GM12878 (cell line): Measurements from ENCODE around the gene IGFALS. TPM values are rescaled to one million over a fixed set of nuclear protein-coding genes. Genes with fewer than 3 reads are reported as not detected.
A peak's percentile ranks its signal among the peaks of the same experiment; 100 is the strongest.

Source experiments
- CREM ChIP-seq: IDR thresholded peaks from 2 replicates; pipeline ENCODE4 v1.6.1; 2014; ENCODE audit warnings: antibody characterized with exemption, low read depth
- EED ChIP-seq: sonication (generic); IDR thresholded peaks from 2 replicates; pipeline ENCODE4 v1.6.1; 2016; ENCODE audit warnings: antibody characterized with exemption, low read depth
- EP300 ChIP-seq, 2 experiments: fragments of 150-350 bp in 1 of 2; IDR thresholded peaks; 2 replicates each; pipeline ENCODE4 v1.6.1; 2011 to 2012; ENCODE audit warnings: low read depth in 2 of 2, low read length in 2 of 2, borderline replicate concordance in 1 of 2, improper control_type of control experiment in 1 of 2, inconsistent platforms in 1 of 2; ENCODE audit not compliant: control insufficient read depth in 1 of 2
- EZH2 ChIP-seq: IDR thresholded peaks from 2 replicates; pipeline ENCODE4 v1.6.1; 2012; ENCODE audit warnings: low read depth, mild to moderate bottlenecking, control low read depth, inconsistent platforms, low read length, borderline replicate concordance; ENCODE audit not compliant: control insufficient read depth
- IRF4 ChIP-seq: IDR thresholded peaks from 2 replicates; pipeline ENCODE4 v1.6.1; 2011; ENCODE audit warnings: low read depth, low read length
- PAX5 ChIP-seq: IDR thresholded peaks from 2 replicates; pipeline ENCODE4 v1.6.1; 2011; ENCODE audit warnings: low read depth, low read length, borderline replicate concordance
- POLR2A ChIP-seq: IDR thresholded peaks from 2 replicates; pipeline ENCODE4 v1.6.1; 2011; ENCODE audit warnings: low read depth, mild to moderate bottlenecking, low read length
- RB1 ChIP-seq: fragments of 450-650 bp; formaldehyde crosslinking; IDR thresholded peaks from 2 replicates; pipeline ENCODE4 v1.6.1; 2017; ENCODE audit warnings: mild to moderate bottlenecking, borderline replicate concordance
- RELB ChIP-seq: fragments of 450-650 bp; IDR thresholded peaks from 2 replicates; pipeline ENCODE4 v1.6.1; 2017; ENCODE audit warnings: low read depth, mild to moderate bottlenecking, moderate library complexity
- TBL1XR1 ChIP-seq: IDR thresholded peaks from 2 replicates; pipeline ENCODE4 v1.6.1; 2012; ENCODE audit warnings: low read depth, low read length, improper control_type of control experiment
- YY1 ChIP-seq: IDR thresholded peaks from 2 replicates; pipeline ENCODE4 v1.6.1; 2011; ENCODE audit warnings: low read depth, mild to moderate bottlenecking, low read length
- ZNF24 ChIP-seq: fragments of 450-650 bp; IDR thresholded peaks from 2 replicates; pipeline ENCODE4 v1.6.1; 2017; ENCODE audit warnings: antibody characterized with exemption, mild to moderate bottlenecking
- ZNF687 ChIP-seq: fragments of 450-650 bp; IDR thresholded peaks from 2 replicates; pipeline ENCODE4 v1.6.1; 2017; ENCODE audit warnings: mild to moderate bottlenecking, moderate library complexity
- polyA plus RNA-seq, 11 experiments: library from polyadenylated mRNA; depleted of rRNA in 4 of 11; unstranded in 6 of 11; stranded (reverse) in 5 of 11; fragments of >200 nt; fragmentation: Nextera tagmentation in 4 of 11; fragmentation: Illumina TruSeq in 1 of 11; extraction: Ambion mirVana in 4 of 11; extraction: Trizol in 1 of 11; gene quantifications; 1 replicate in 1 of 11; 2 replicates in 10 of 11; pipeline versions ENCODE4 v1.2.1 to v1.2.3, GENCODE V29; 2011 to 2016; ENCODE audit warnings: inconsistent platforms in 2 of 11, missing spikeins in 2 of 11, low read depth in 1 of 11
- total RNA-seq, 4 experiments: library from RNA; depleted of rRNA in 3 of 4; stranded (reverse); fragments of >200 nt in 3 of 4; fragmentation: Illumina TruSeq in 1 of 4; extraction: Trizol in 1 of 4; gene quantifications; 2 replicates each; pipeline versions ENCODE4 v1.2.1 to v1.2.3, GENCODE V29; 2013 to 2021
- TF ChIP-seq, protein P1 (sequence below): IDR thresholded peaks from 2 replicates; pipeline ENCODE4 v1.6.1; 2011; ENCODE audit warnings: low read depth, mild to moderate bottlenecking, low read length, moderate library complexity, borderline replicate concordance; ENCODE audit errors: extremely low read depth
- TF ChIP-seq, protein P2 (sequence below): IDR thresholded peaks from 2 replicates; pipeline ENCODE4 v1.6.1; 2011; ENCODE audit warnings: mild to moderate bottlenecking, low read depth, low read length, moderate library complexity; ENCODE audit not compliant: insufficient replicate concordance

The IGFALS gene
- total and polyA plus RNA-seq, 10 of the 15 experiments (the other 5 are each of a cell fraction or from before 2014, with no cell fraction given): 0.04 to 0.11 TPM; not detected in 8

DNA sequence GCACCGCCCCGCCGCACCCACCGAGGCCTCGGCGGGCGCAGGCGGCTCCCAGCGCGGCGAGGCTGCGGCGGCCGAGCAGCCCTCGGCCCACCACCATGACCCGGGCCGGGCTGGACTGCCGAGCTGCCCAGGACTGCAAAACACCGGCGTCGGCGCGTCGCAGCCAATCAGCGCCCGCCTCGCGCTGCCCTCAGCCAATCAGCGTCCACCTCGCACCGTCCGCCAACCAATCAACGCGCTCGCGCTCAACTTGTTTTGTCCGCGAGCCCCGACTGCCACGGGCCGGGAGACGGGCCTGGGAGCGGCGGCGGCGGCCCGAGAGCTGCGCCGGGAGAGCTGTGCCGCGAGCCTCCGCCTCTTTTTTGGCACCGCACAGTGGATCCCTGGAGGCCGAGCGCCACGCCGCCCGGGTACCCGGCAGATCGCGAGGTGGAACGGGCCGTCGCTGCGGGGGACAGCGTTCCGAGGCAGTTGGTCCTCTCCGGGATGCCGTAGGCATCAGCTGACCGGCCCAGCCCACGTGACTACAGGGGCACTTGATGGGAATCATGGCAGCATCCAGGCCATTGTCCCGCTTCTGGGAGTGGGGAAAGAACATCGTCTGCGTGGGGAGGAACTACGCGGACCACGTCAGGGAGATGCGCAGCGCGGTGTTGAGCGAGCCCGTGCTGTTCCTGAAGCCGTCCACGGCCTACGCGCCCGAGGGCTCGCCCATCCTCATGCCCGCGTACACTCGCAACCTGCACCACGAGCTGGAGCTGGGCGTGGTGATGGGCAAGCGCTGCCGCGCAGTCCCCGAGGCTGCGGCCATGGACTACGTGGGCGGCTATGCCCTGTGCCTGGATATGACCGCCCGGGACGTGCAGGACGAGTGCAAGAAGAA, 33.4 kb upstream of the IGFALS start, which contains the start of the genes FAHD1 and HAGH (continued):
- TF ChIP-seq TBL1XR1 (peak; percentile 23; the same call in 1 of the 2 replicates), RELB (peak; percentile 100), EED (peak; percentile 63; the same call in 1 of the 2 replicates), PAX5 (no peak), RB1 (peak; percentile 77; the same call in 1 of the 2 replicates), ZNF687 (0 out of 2 replicates have a peak, but pooled peaks have one; percentile 14), EP300 (IDR thresholded peaks at IDR 0.05; ENCODE audit: borderline replicate concordance in 1 of 2, control insufficient read depth in 1 of 2, low read depth in 2 of 2, low read length in 2 of 2) (no peak), ZNF24 (0 out of 2 replicates have a peak, but pooled peaks have one; percentile 36), POLR2A (peak; percentile 84), EZH2 (no peak), YY1 (peak; percentile 97), CREM (peak; percentile 52; the same call in 1 of the 2 replicates), IRF4 (peak; percentile 62)
- TF ChIP-seq, protein P1, sequence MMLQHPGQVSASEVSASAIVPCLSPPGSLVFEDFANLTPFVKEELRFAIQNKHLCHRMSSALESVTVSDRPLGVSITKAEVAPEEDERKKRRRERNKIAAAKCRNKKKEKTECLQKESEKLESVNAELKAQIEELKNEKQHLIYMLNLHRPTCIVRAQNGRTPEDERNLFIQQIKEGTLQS: peak; percentile 99
- TF ChIP-seq, protein P2, sequence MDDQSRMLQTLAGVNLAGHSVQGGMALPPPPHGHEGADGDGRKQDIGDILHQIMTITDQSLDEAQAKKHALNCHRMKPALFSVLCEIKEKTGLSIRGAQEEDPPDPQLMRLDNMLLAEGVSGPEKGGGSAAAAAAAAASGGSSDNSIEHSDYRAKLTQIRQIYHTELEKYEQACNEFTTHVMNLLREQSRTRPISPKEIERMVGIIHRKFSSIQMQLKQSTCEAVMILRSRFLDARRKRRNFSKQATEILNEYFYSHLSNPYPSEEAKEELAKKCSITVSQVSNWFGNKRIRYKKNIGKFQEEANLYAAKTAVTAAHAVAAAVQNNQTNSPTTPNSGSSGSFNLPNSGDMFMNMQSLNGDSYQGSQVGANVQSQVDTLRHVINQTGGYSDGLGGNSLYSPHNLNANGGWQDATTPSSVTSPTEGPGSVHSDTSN: peak; percentile 71
